ENCODE results near the gene NEK5. TPM values are rescaled to one million over a fixed set of nuclear protein-coding genes. Genes with fewer than 3 reads are reported as not detected.

Gene NEK5
- total RNA-seq, 1 experiment from 2014 or later = not detected

DNA sequence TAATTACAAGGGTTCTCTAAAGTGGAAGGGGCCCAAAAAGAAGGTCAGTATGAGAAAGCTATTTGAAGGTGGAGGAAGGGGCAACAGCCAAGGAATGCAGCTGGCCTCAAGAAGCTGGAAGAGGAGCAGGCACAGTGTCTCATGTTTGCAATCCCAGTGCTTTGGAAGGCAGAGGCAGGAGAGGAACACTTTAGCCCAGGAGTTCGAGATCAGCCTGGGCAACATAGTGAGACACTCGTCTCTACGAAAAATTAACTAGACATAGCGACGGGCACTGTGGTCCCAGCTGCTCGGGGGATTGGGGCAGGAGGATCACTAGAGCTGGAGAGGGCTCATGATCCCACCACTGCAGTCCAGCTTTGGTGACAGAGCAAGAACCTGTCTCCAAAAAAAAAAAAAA, 31.2 kb upstream of the NEK5 start:
- intact Hi-C loops (cut with micrococcal nuclease; ENCODE audit: unreplicated experiment) = no loop called here
- H3F3A ChIP-seq (ENCODE audit: insufficient read depth, low read depth) = no peaks in the 10 kb centered on the region
- POLR2A ChIA-PET (ENCODE audit: unreplicated experiment) = interaction anchor here (0.6 kb wide), 1 partner anchor 44 kb away, joined by 3 read pairs; no protein-coding TSS in a partner anchor
- H3K36me3 ChIP-seq (ENCODE audit: low read depth) = no peaks in the 10 kb centered on the region
- no peaks in the 10 kb centered on the region for H3K9me3 ChIP-seq (ENCODE audit: insufficient read depth, low read depth)
- DNase-seq = no peak
- no peak overlapping the region for H3K4me3 ChIP-seq
- CTCF ChIA-PET = no interaction called here
- H4K20me1 ChIP-seq (ENCODE audit: insufficient read depth) = no peaks in the 10 kb centered on the region
- H3K79me2 ChIP-seq (ENCODE audit: low read depth) = no peaks in the 10 kb centered on the region
- no TSS peak for BruUV-seq (replicated peaks)
- TF ChIP-seq EZH2 (IDR thresholded peaks at IDR 0.05; ENCODE audit: low read depth) = no peak
- TF ChIP-seq, protein P1, sequence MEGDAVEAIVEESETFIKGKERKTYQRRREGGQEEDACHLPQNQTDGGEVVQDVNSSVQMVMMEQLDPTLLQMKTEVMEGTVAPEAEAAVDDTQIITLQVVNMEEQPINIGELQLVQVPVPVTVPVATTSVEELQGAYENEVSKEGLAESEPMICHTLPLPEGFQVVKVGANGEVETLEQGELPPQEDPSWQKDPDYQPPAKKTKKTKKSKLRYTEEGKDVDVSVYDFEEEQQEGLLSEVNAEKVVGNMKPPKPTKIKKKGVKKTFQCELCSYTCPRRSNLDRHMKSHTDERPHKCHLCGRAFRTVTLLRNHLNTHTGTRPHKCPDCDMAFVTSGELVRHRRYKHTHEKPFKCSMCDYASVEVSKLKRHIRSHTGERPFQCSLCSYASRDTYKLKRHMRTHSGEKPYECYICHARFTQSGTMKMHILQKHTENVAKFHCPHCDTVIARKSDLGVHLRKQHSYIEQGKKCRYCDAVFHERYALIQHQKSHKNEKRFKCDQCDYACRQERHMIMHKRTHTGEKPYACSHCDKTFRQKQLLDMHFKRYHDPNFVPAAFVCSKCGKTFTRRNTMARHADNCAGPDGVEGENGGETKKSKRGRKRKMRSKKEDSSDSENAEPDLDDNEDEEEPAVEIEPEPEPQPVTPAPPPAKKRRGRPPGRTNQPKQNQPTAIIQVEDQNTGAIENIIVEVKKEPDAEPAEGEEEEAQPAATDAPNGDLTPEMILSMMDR (conservative IDR thresholded peaks at IDR 0.05) = no peak
- no peaks in the 10 kb centered on the region for H3K9me2 ChIP-seq (ENCODE audit: insufficient read depth)
- no peak overlapping the region for H3K27ac ChIP-seq
- peaks cover 22% of the 10 kb centered on the region for H3K27me3 ChIP-seq (ENCODE audit: insufficient read depth, low read depth)
- H2AFZ ChIP-seq = peak overlapping the region; percentile 70
- no peaks in the 10 kb centered on the region for H3K4me1 ChIP-seq (replicated peaks; ENCODE audit: insufficient read depth)
- H3K4me2 ChIP-seq = peak overlapping the region; percentile 77

DNA sequence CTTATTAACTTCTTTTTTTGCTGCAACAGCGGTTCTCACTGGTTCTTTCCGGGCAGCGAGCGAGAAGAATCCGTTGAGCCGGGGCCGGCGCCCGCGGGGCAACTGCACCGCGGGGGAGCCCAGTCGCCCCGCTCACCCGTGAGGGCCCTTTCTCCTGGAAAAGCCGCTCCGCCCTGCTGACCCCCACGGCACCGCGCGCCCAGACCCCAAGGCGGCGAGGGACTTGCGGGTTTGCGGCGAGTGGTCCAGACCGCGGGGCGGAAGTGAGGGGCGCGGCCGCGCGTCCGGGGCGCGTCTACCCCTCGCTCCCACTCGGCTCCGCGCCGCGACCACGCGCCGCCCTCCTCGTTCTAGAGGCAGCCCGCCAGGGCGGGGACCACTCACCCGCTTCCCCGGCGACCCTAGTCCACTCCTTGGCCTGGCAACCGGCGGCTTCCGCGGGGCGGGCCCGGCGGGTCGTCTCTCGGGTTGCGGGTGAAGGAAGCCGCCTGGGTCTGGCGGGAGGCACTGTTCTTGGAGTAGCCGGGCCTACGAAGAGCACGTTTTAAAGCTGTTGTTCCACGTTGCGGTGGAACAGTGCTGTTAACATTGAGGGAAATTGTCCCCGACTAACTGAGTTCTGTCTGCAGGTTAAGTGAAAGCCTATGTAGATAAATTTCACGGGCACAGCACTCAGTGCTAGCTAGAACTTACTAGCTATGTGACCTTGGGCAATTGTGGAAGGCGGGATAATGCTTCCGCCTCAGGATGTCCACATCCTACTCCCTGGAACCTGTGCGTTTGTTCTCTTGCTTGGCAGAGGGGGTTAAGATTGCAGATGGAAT, 30.5 kb upstream of the NEK5 start, which contains the start of gene NEK3:
TSS of gene NEK3 (minus strand) at position 439 of the 824 bp plus-strand sequence. CDS start 3,406 bp downstream, outside the sequence.
- H3K79me2 ChIP-seq (ENCODE audit: low read depth) = no peaks in the 10 kb centered on the region
- TF ChIP-seq EZH2 (IDR thresholded peaks at IDR 0.05; ENCODE audit: low read depth) = peak; percentile 75; the same call in 1 of the 2 replicates
- TF ChIP-seq, protein P1 (conservative IDR thresholded peaks at IDR 0.05) = no peak
- no peaks in the 10 kb centered on the region for H3K4me1 ChIP-seq (replicated peaks; ENCODE audit: insufficient read depth)
- no peaks in the 10 kb centered on the region for H4K20me1 ChIP-seq (ENCODE audit: insufficient read depth)
- DNase-seq = peak in 1 of 2 experiments; percentile 29
- H3K36me3 ChIP-seq (ENCODE audit: low read depth) = no peaks in the 10 kb centered on the region
- peak within 1 kb of the TSS; percentile 77 for H3K4me2 ChIP-seq
- no TSS peak for BruUV-seq (replicated peaks)
- no peak within 1 kb of the TSS for H3K27ac ChIP-seq
- H3K9me2 ChIP-seq (ENCODE audit: insufficient read depth) = no peaks in the 10 kb centered on the region
- no peaks in the 10 kb centered on the region for H3K9me3 ChIP-seq (ENCODE audit: insufficient read depth, low read depth)
- intact Hi-C loops (cut with micrococcal nuclease; ENCODE audit: unreplicated experiment) = no loop called here
- no peaks in the 10 kb centered on the region for H3F3A ChIP-seq (ENCODE audit: insufficient read depth, low read depth)
- CTCF ChIA-PET = no interaction called here
- peak within 1 kb of the TSS; percentile 74 for H3K4me3 ChIP-seq
- POLR2A ChIA-PET (ENCODE audit: unreplicated experiment) = interaction anchor here (0.7 kb wide), 1 partner anchor 161 kb away, joined by 6 read pairs; no protein-coding TSS in a partner anchor
- H2AFZ ChIP-seq = peak within 1 kb of the TSS; percentile 70
- peaks cover 22% of the 10 kb centered on the region for H3K27me3 ChIP-seq (ENCODE audit: insufficient read depth, low read depth)

DNA sequence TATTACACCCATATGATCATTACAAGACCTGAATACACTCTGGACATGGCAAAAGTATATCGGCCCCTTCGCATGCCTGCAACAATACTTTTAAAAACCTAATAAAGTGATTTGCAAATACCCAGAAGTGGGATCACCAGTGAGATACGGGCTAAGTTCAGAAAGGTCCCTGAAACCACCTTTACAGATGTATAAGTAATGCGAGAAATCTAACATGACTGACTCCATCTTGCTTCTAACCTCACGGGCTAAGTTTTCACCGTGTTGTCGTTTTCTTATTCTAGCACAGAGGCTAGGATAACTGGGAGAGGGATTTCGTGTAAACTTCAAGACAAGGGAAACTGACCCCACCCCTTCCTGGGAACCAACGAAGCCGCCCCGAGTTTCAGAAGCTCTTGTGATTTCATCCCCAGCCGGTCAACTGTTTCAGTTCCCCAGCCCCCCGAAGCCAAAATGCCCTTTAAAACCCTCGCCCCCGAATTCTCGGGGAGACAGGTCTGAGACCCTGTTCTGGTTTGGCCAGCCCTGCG, 29.8 kb upstream of the NEK5 start:
- POLR2A ChIA-PET (ENCODE audit: unreplicated experiment) = interaction anchor here (0.7 kb wide), 1 partner anchor 160 kb away, joined by 6 read pairs; no protein-coding TSS in a partner anchor
- peaks cover 22% of the 10 kb centered on the region for H3K27me3 ChIP-seq (ENCODE audit: insufficient read depth, low read depth)
- H3K27ac ChIP-seq = no peak overlapping the region
- TF ChIP-seq, protein P1 (conservative IDR thresholded peaks at IDR 0.05) = no peak
- TF ChIP-seq EZH2 (IDR thresholded peaks at IDR 0.05; ENCODE audit: low read depth) = no peak
- CTCF ChIA-PET = no interaction called here
- peak overlapping the region; percentile 77 for H3K4me2 ChIP-seq
- H3K79me2 ChIP-seq (ENCODE audit: low read depth) = no peaks in the 10 kb centered on the region
- H3F3A ChIP-seq (ENCODE audit: insufficient read depth, low read depth) = no peaks in the 10 kb centered on the region
- no TSS peak for BruUV-seq (replicated peaks)
- no peaks in the 10 kb centered on the region for H3K9me3 ChIP-seq (ENCODE audit: insufficient read depth, low read depth)
- intact Hi-C loops (cut with micrococcal nuclease; ENCODE audit: unreplicated experiment) = no loop called here
- H2AFZ ChIP-seq = peak overlapping the region; percentile 70
- H3K9me2 ChIP-seq (ENCODE audit: insufficient read depth) = no peaks in the 10 kb centered on the region
- no peaks in the 10 kb centered on the region for H3K36me3 ChIP-seq (ENCODE audit: low read depth)
- no peak for DNase-seq
- H3K4me3 ChIP-seq = peak overlapping the region; percentile 74
- H3K4me1 ChIP-seq (replicated peaks; ENCODE audit: insufficient read depth) = no peaks in the 10 kb centered on the region
- H4K20me1 ChIP-seq (ENCODE audit: insufficient read depth) = no peaks in the 10 kb centered on the region
